Measurements from ENCODE around the gene RAB27A.

The RAB27A gene

GRCh38 chr15:55221090-55222011 is 68.3 kb downstream of the RAB27A start:
- no peak for FAIRE-seq

GRCh38 chr15:55220606-55221005 is 69.0 kb downstream of the RAB27A start:
- FAIRE-seq = no peak

GRCh38 chr15:55218056-55218455 is 71.6 kb downstream of the RAB27A start:
- peak; percentile 45 for FAIRE-seq

GRCh38 chr15:55204464-55204863 is 85.1 kb downstream of the RAB27A start:
- FAIRE-seq = no peak

GRCh38 chr15:55202206-55202605 is 87.4 kb downstream of the RAB27A start:
- FAIRE-seq = no peak

- no peak for FAIRE-seq
Measured at GRCh38 chr15:55198706-55199105, 90.9 kb downstream of the RAB27A start.

- no peak for FAIRE-seq
Measured at GRCh38 chr15:55197719-55198118, 91.9 kb downstream of the RAB27A start.

GRCh38 chr15:55197362-55197705 is 92.3 kb downstream of the RAB27A start:
- FAIRE-seq = no peak

GRCh38 chr15:55196458-55197361 is 92.9 kb downstream of the RAB27A start, which contains the start of gene RSL24D1:
TSS of gene RSL24D1 (minus strand) at chr15:55196941. CDS start at chr15:55196890, 51 bp downstream.
- FAIRE-seq = peak; percentile 99

- no peak for FAIRE-seq
Measured at GRCh38 chr15:55195996-55196395, 93.6 kb downstream of the RAB27A start.

- no peak for FAIRE-seq
Measured at GRCh38 chr15:55194256-55194655, 95.4 kb downstream of the RAB27A start.

GRCh38 chr15:55186331-55186730 is 103.3 kb downstream of the RAB27A start:
- FAIRE-seq = no peak

- FAIRE-seq = no peak
Measured at GRCh38 chr15:55183679-55184078, 105.9 kb downstream of the RAB27A start.

GRCh38 chr15:55179141-55179540 is 110.5 kb downstream of the RAB27A start:
- FAIRE-seq = no peak

GRCh38 chr15:55170361-55170760 is 119.3 kb downstream of the RAB27A start:
- FAIRE-seq = no peak

- FAIRE-seq = peak; percentile 27
Measured at GRCh38 chr15:55168350-55168974, 121.2 kb downstream of the RAB27A start.

GRCh38 chr15:55164284-55164683 is 125.3 kb downstream of the RAB27A start:
- no peak for FAIRE-seq
